BJ (cell line): ENCODE data around the gene IFITM5. TPM values are rescaled to one million over a fixed set of nuclear protein-coding genes. Genes with fewer than 3 reads are reported as not detected.
"Not testable (repeated sequence)": the region's sequence is repeated elsewhere in the genome, so short reads cannot be mapped to it uniquely, and the experiment has no call there.

ENCODE experiments used
- CTCF ChIA-PET: fragments of 350-600 bp; formaldehyde crosslinking; extraction: SDS; loops from one replicate; lab custom pipeline; 2021; ENCODE audit warnings: antibody characterized with exemption, inconsistent platforms; lab: Yijun Ruan, JAX
- POLR2A ChIA-PET: fragments of 300-600 bp; sonication (Branson Sonifier 250); formaldehyde crosslinking; extraction: SDS; loops from one replicate; lab custom pipeline; 2021; ENCODE audit warnings: antibody characterized with exemption; lab: Charles Lee
- DNase-seq: peaks from one replicate; pipeline ENCODE4 v3.0.0-alpha.2; 2011; ENCODE audit warnings: low read depth
- H3K27me3 ChIP-seq: 2 replicates; pipeline ENCODE4 v1.6.0; 2011; ENCODE audit warnings: low read length; ENCODE audit not compliant: control insufficient read depth, insufficient read depth
- H3K36me3 ChIP-seq: 2 replicates; pipeline ENCODE4 v1.5.1; 2011; ENCODE audit warnings: low read length; ENCODE audit not compliant: control insufficient read depth, insufficient read depth
- H3K4me3 ChIP-seq: 2 replicates; pipeline ENCODE4 v1.5.1; 2011; ENCODE audit warnings: low read depth, mild to moderate bottlenecking, control low read depth, low read length
- polyA plus RNA-seq: library from polyadenylated mRNA; depleted of rRNA; stranded (reverse); fragments of >200 nt; gene quantifications from 2 replicates; pipeline ENCODE4 v1.2.3, GENCODE V29; 2011
- TF ChIP-seq, protein P1 (sequence below): IDR thresholded peaks from 2 replicates; pipeline ENCODE4 v1.5.1; 2011; ENCODE audit warnings: low read depth, mild to moderate bottlenecking, control low read depth, inconsistent platforms, low read length, moderate library complexity; ENCODE audit not compliant: insufficient read depth

The IFITM5 gene
- polyA plus RNA-seq, 1 experiment: not detected

DNA sequence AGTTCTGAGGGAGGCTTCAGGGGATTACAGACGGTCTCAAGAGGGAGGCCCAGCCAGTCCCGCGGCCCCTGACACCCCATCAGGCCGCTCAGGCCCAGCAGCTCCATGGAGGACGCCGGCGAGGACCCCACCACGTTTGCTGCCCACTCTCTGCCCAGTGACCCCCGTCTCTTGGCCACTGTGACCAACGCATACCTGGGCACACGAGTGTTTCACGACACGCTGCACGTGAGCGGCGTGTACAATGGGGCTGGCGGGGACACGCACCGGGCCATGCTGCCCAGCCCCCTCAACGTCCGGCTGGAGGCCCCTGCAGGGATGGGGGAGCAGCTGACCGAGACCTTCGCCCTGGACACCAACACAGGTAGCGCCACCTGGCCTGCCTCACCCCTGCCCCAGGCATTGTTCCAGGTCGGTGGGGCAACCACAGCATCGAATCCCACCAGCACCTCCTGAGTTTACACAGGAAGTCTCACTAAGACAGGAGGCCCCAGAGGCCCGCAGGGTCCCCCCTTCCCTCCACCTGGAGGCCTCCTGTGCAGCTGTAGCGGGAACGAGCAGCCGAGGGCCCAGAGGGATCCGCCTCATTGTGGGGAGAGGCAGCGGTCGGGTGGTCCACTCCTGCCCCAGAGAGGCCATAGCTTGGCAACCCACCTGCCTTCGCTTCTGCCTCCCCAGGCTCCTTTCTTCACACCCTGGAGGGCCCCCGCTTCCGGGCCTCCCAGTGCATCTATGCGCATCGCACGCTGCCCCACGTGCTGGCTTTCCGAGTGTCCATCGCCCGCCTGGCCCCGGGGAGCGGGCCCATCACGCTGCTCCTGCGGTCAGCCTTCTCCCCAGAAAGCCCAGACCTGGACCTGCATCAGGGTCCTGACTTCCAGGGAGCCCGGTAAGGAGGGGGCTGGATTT lies 9.4 kb downstream of the IFITM5 start:
- CTCF ChIA-PET: interaction anchor here (1.1 to 2.3 kb wide), 3 partner anchors 11 to 39 kb away, joined by 3 to 11 read pairs (median 3); no protein-coding TSS in a partner anchor
- peak overlapping the region; percentile 41 for H3K4me3 ChIP-seq
- peaks cover 4% of the 10 kb centered on the region; the same call in 1 of the 2 replicates for H3K36me3 ChIP-seq
- peaks cover 9% of the 10 kb centered on the region for H3K27me3 ChIP-seq
- TF ChIP-seq, protein P1, sequence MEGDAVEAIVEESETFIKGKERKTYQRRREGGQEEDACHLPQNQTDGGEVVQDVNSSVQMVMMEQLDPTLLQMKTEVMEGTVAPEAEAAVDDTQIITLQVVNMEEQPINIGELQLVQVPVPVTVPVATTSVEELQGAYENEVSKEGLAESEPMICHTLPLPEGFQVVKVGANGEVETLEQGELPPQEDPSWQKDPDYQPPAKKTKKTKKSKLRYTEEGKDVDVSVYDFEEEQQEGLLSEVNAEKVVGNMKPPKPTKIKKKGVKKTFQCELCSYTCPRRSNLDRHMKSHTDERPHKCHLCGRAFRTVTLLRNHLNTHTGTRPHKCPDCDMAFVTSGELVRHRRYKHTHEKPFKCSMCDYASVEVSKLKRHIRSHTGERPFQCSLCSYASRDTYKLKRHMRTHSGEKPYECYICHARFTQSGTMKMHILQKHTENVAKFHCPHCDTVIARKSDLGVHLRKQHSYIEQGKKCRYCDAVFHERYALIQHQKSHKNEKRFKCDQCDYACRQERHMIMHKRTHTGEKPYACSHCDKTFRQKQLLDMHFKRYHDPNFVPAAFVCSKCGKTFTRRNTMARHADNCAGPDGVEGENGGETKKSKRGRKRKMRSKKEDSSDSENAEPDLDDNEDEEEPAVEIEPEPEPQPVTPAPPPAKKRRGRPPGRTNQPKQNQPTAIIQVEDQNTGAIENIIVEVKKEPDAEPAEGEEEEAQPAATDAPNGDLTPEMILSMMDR: no peak
- POLR2A ChIA-PET: no interaction called here
- DNase-seq: no peak

DNA sequence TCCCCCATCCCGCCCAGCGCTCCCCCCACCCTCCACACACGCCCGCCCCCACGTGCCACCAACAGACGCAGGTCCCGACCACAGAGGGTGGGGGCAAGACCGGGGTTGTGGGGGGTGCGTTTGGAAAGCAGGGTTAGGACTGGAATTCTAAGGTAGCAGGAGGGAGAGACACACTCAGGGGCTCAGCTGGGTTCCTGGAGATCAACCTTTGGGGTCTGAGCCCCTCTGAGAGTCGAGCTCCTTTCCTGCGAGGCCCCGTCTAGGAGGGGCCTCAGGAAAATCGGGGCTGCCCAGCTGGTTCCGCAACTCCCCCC lies 10.0 kb downstream of the IFITM5 start:
- DNase-seq: no peak
- CTCF ChIA-PET: interaction anchor here (1.3 to 2.3 kb wide), 2 partner anchors 16 to 39 kb away, joined by 3 to 11 read pairs; no protein-coding TSS in a partner anchor
- peaks cover 9% of the 10 kb centered on the region for H3K27me3 ChIP-seq
- H3K4me3 ChIP-seq: peak overlapping the region; percentile 41
- TF ChIP-seq, protein P1: no peak
- H3K36me3 ChIP-seq: peaks cover 3% of the 10 kb centered on the region; the same call in 1 of the 2 replicates
- POLR2A ChIA-PET: no interaction called here

DNA sequence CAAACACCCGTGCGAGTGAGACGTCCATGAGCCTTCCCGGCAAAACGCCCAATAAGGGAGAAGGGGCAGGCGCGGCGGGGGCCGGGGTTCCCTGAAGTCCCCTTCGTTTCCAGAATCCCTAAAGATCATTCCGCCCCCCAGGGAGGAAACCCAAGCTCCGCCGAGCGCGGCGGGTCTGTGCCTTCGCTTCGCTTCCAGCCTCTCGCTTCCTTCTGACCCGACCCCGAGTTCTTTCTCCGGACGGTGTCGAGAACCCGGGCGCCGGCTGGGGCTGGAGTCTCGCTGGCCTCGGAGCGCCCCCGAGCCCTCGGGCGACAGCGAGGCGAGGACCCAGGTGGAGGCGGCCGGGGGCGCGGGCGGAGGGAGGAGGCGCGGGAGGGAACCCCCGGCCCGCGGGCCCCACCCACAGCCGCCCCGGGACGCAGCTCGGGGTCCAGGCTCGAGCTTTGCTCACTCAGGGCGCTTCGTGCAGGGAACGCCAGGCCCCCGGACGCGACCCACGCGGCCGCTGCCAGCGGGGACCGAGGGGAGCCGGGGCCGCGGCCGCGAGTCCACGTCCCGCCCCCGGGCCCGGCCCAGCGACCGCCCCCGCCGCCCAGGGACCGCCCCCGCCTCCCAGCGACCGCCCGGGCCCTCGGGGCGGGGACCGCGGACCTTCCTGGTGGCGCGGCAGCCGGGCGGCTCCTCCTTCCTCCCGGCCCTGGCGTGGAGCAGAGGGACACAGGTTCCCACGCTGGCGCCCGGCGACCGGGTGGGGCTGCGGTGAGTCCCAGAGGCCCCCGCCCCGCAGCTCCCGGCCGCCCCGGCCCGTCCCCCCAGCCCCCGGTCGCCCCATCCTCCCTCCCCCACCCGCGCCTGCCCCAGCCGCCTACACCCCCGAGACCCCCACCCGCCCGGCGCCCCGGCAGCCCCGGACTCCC lies 10.6 kb downstream of the IFITM5 start, which contains the start of gene PGGHG:
Gene PGGHG (plus strand): TSS at position 649 of the 920 bp plus-strand sequence. CDS start 691 bp downstream, outside the sequence.
- Histone ChIP-seq H3K36me3 (peaks cover 1% of the 10 kb centered on the region; the same call in 1 of the 2 replicates), H3K27me3 (peaks cover 11% of the 10 kb centered on the region), H3K4me3 (peak within 1 kb of the TSS; percentile 41)
- ChIA-PET POLR2A (no interaction called here), CTCF (interaction anchor here (0.9 to 2.3 kb wide), 3 partner anchors 17 to 80 kb away, joined by 3 to 11 read pairs (median 3); no protein-coding TSS in a partner anchor)
- DNase-seq: no peak
- TF ChIP-seq, protein P1: no peak

DNA sequence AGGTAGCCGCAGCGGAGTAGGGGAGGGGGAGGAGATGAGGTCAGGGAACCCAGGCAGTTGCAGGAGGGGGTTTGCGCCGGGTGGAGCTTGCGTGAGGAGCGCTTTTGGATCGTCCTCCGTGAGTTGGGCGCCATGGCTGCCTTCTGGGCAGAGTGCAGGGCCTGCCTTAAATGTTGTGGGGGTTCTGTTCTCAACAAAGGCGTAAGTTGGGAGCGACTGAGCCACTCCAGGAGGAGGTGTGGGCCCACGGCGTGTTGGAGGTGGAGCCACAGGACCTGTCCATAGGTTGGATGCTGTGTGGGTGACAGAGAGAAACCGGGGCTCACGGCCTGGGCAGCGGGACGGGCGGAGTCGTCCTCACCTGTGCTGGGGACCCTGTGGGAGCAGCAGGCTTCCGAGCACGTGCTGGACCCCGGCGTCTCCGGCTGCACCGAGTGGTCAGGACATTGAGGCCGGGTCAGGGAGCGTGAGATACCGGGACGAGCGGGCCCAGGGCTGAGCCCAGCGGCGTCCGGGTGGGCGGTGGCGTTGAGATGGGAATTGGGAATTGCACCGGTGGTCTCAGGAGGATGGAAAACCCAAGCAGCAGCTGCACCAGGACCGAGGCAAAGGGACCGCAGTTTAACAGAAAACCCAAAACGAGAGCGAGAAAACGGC lies 11.4 kb downstream of the IFITM5 start:
- Histone ChIP-seq H3K36me3 (peaks cover under 1% of the 10 kb centered on the region; the same call in 1 of the 2 replicates), H3K4me3 (peak overlapping the region; percentile 41), H3K27me3 (peaks cover 12% of the 10 kb centered on the region)
- ChIA-PET CTCF (interaction anchor here (0.7 to 0.9 kb wide), 2 partner anchors 36 to 81 kb away, joined by 3 read pairs; no protein-coding TSS in a partner anchor), POLR2A (no interaction called here)
- TF ChIP-seq, protein P1: no peak
- DNase-seq: no peak

DNA sequence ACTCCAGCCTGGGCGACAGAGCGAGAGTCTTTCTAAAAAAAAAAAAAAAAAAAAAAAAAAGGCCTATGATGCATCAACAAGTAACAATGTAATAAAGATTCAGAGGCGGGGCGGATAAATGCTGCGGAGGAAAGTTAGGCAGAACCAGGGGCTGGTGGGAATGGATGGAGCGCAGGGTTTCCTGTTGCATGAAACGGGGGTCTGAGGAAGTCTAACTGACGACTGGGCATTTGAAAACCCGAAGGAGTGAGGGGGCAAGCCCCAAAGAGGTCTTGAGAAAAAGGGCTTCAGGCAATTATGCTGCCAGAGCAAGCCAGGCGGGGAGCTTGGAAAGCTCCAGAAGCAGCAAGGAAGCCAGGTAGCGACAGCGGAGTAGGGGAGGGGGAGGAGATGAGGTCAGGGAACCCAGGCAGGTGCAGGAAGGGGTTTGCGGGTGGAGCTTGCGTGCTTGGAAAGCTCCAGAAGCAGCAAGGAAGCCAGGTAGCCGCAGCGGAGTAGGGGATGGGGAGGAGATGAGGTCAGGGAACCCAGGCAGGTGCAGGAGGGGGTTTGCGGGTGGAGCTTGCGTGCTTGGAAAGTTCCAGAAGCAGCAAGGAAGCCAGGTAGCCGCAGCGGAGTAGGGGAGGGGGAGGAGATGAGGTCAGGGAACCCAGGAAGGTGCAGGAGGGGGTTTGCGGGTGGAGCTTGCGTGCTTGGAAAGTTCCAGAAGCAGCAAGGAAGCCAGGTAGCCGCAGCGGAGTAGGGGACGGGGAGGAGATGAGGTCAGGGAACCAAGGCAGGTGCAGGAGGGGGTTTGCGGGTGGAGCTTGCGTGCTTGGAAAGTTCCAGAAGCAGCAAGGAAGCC lies 12.1 kb downstream of the IFITM5 start:
- H3K27me3 ChIP-seq: peaks cover 20% of the 10 kb centered on the region
- H3K36me3 ChIP-seq, H3K4me3 ChIP-seq, POLR2A ChIA-PET, DNase-seq: not testable (repeated sequence)
- CTCF ChIA-PET: interaction anchor here (0.7 to 0.9 kb wide), 2 partner anchors 36 to 81 kb away, joined by 3 read pairs; no protein-coding TSS in a partner anchor
